GM23338 (cell line): ENCODE measurements around the gene MYO1A.

Source experiments
- CREB1 ChIP-seq: fragments of 250-450 bp; sonication (Bioruptor Pico); IDR thresholded peaks from 2 replicates; pipeline ENCODE4 v1.5.0; 2020; ENCODE audit warnings: low read depth, mild to moderate bottlenecking, moderate library complexity
- CTCF ChIP-seq, 2 experiments: fragments of 200-600 bp in 1 of 2; sonication (generic) in 1 of 2; conservative IDR thresholded peaks; 2 replicates each; pipeline versions ENCODE4 v1.5.1 to v1.6.1; 2016 to 2017; ENCODE audit warnings: antibody characterized with exemption in 2 of 2, low read depth in 2 of 2, mild to moderate bottlenecking in 2 of 2, moderate library complexity in 1 of 2
- ETS1 ChIP-seq: IDR thresholded peaks from 2 replicates; pipeline ENCODE4 v1.6.1; 2016; ENCODE audit warnings: antibody characterized with exemption
- EZH2 ChIP-seq: fragments of 200-600 bp; sonication (generic); IDR thresholded peaks from one replicate; pipeline ENCODE4 v1.8.0; 2017; ENCODE audit warnings: antibody characterized with exemption, mild to moderate bottlenecking, low read depth; ENCODE audit not compliant: unreplicated experiment
- EZH2phosphoT487 ChIP-seq: fragments of 200-600 bp; sonication (generic); IDR thresholded peaks from one replicate; pipeline ENCODE4 v1.8.1; 2018; ENCODE audit warnings: antibody characterized with exemption; ENCODE audit not compliant: unreplicated experiment
- JUNB ChIP-seq: IDR thresholded peaks from one replicate; pipeline ENCODE4 v1.6.1; 2016; ENCODE audit warnings: antibody characterized with exemption; ENCODE audit not compliant: unreplicated experiment
- NANOG ChIP-seq: IDR thresholded peaks from 2 replicates; pipeline ENCODE4 v1.6.1; 2016; ENCODE audit warnings: antibody characterized with exemption, borderline replicate concordance
- POLR2AphosphoS5 ChIP-seq: IDR thresholded peaks from 2 replicates; pipeline ENCODE4 v1.6.1; 2016; ENCODE audit warnings: antibody characterized with exemption, low read depth
- REST ChIP-seq: IDR thresholded peaks from one replicate; pipeline ENCODE4 v1.6.1; 2018; ENCODE audit warnings: antibody characterized with exemption; ENCODE audit not compliant: unreplicated experiment
- STAT1 ChIP-seq: IDR thresholded peaks from one replicate; pipeline ENCODE4 v1.6.1; 2016; ENCODE audit warnings: antibody characterized with exemption; ENCODE audit not compliant: unreplicated experiment
- ZNF114 ChIP-seq: fragments of 250-450 bp; sonication (Bioruptor Pico); IDR thresholded peaks from 2 replicates; pipeline ENCODE4 v1.5.0; 2020; ENCODE audit warnings: mild to moderate bottlenecking, moderate library complexity
- ZNF331 ChIP-seq: fragments of 250-450 bp; sonication (Bioruptor Pico); IDR thresholded peaks from 2 replicates; pipeline ENCODE4 v1.5.0; 2020; ENCODE audit warnings: low read depth, mild to moderate bottlenecking, moderate library complexity
- ZNF462 ChIP-seq: fragments of 250-450 bp; sonication (Bioruptor Pico); IDR thresholded peaks from 2 replicates; pipeline ENCODE4 v1.5.0; 2020; ENCODE audit warnings: mild to moderate bottlenecking, moderate library complexity

- TF ChIP-seq EZH2 (no peak), REST (no peak), CTCF (conservative IDR thresholded peaks at IDR 0.05; ENCODE audit: low read depth in 2 of 2) (no peak), ZNF114 (CRISPR knock-in tag) (no peak), EZH2phosphoT487 (no peak), POLR2AphosphoS5 (no peak), CREB1 (CRISPR knock-in tag) (no peak), JUNB (no peak), ZNF331 (CRISPR knock-in tag) (no peak), ETS1 (no peak), NANOG (no peak), ZNF462 (CRISPR knock-in tag) (no peak), STAT1 (no peak)
These were observed 12.7 kb downstream of the MYO1A start for GRCh38 chr12:57037264-57037663.
